Measurements from ENCODE around the gene AP2B1.

DNA sequence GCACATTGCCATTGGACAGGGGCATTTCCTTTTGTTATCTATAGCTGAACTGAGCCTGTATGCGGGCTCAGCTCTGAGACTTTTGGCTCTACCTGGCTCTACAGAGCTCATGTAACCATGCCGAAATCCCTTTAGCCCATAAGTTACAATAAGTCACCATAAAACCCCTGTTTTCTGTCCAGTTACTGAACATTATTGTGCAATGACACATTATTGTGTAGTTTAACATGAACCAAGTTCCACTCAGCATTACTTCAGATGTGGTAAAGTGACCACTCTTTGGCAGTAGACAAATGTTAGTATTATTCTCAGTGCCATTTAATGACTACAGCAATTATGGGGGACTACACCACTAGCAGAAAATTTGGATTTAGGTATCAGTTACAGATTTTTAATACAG lies 78.9 kb downstream of the AP2B1 start:
- TF ChIP-seq, protein P1, sequence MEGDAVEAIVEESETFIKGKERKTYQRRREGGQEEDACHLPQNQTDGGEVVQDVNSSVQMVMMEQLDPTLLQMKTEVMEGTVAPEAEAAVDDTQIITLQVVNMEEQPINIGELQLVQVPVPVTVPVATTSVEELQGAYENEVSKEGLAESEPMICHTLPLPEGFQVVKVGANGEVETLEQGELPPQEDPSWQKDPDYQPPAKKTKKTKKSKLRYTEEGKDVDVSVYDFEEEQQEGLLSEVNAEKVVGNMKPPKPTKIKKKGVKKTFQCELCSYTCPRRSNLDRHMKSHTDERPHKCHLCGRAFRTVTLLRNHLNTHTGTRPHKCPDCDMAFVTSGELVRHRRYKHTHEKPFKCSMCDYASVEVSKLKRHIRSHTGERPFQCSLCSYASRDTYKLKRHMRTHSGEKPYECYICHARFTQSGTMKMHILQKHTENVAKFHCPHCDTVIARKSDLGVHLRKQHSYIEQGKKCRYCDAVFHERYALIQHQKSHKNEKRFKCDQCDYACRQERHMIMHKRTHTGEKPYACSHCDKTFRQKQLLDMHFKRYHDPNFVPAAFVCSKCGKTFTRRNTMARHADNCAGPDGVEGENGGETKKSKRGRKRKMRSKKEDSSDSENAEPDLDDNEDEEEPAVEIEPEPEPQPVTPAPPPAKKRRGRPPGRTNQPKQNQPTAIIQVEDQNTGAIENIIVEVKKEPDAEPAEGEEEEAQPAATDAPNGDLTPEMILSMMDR (conservative IDR thresholded peaks at IDR 0.05; ENCODE audit: low read length): no peak
- TF ChIP-seq EZH2phosphoT487 (IDR thresholded peaks at IDR 0.05; ENCODE audit: borderline replicate concordance, low read depth, low read length): no peak
